ENCODE data around the gene PRODH.
"Not testable (repeated sequence)": the region's sequence is repeated elsewhere in the genome, so short reads cannot be mapped to it uniquely, and the experiment has no call there.

The PRODH gene

DNA sequence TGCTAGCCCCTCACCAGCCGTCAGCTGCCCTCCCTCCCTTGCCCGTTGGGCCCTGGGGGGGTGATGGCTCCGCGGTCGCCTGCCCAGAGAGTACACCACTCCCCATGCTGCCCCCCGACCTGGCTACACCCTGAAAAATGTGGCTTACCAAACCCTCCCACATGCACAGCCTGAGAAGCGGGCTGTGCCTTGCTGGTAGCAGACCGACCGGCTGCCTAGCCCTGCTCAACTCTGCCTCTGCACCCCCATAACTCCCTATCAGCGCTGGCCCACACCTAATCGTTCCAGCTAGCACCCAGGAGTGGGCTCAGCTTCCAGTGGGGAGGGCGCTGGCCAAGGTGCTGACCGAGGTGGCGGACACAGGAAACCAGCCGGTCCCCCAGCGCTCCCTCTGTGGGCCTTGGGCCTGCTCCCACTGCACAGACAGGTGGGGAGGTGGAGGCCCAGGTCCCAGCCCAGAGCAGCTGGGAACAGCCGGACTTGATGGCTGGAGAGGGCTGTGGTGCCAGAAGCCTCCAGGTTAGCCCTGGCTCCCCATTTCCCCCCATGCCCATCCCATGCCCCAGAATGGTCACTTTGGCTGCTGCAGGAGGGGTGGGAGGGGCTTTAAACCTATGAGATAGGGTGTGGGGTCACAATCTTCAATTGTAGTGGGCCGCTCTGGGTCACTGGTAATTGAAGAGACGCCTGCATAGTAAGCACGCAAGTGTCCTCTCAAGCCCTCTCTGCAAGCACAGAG lies 32.1 kb upstream of the PRODH start:
- DNase-seq (ENCODE audit: low spot score) = no peak

DNA sequence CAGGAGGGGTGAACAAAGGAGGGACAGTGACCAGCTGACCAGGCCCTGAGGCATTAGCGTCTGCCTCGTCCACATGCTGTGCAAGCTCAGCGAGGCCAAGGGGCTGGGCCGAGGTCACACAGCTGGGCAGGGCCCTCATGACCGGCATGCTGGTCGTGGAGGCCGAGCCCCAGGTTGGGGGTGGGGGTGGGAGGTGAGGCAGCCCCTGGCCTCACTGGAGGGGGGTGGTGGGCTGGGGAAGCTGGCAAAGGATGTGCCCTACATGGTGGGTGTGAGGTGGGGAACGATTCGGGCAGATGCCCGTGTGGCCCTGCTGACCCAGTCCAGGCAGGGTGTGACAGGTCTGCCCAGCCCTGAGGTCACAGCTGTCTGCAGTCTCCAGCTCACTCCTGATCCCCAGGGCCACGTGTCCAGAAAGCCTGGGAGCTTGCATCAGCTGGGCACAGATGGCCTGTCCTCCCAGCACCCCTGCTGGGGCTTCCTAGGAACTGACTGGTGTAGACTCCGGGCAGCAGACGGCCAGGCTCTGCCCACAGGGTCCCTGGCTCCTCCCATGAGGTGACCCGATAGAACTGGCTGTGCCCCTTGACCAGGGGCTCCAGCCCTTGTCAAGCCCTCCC lies 31.4 kb upstream of the PRODH start:
- peak; percentile 59 for DNase-seq (ENCODE audit: low spot score)

DNA sequence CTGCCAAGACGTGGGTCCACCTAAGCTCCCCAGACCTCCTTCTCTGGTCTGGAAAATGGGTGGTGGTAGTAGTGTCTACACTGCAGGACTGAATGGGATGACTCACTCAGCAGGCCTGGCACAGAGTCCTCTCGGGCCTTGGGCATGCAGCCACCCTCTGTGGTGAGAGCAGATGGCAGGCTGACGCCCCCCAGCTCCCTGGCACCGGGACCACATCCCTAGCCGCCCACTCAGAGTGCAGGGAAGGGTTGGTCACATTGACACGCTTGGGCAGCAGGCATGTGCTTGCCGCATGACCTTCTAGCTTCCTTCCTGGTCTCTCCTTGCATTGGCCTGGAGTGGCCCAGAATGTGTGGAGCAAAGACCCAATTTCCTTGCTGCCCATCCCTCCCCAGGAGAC lies 30.7 kb upstream of the PRODH start:
- no peak for DNase-seq (ENCODE audit: low spot score)

DNA sequence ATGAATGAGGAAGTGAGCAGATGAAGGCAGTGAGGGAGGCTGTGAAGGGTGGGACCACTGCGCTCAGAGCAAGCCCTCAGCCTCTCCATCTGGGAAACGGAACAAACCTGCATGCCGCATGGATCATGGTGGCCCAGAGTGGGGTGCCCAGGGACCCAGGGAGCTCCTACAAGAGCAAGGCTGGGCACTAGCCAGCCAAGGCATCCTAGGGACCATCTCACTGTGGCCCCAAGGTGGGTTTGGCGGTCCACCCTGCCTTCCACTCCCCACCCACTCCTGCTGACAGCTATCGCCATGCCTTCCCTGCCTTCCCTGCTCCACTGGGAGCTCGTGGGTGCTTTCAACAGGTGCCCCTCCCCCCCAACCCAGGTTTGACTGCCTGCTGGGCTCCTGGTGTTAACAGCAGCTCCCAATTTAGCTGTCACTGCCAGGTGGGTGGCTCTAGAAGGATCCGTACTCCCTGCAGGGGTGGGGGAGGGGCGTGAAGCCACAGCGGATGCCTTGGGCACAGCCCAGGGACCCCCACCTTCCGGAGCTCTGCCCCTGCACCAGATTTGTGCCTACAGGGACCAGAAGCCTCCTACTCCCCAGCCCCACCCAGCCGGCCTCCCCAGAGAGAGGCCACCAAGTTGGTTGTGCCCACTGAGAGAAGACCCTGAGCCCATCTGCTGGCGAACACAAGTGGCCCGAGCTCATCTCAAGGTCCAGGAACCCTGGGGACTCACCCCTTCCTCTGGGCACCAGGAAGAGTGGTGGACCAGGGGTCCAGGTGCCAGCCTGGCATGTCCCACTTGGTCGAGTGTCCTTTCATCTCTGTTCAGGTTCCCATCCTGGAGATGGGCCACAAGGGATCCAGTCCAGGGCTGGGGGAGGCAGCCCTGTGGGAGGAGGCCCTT lies 29.7 kb upstream of the PRODH start:
- DNase-seq (ENCODE audit: low spot score) = no peak

DNA sequence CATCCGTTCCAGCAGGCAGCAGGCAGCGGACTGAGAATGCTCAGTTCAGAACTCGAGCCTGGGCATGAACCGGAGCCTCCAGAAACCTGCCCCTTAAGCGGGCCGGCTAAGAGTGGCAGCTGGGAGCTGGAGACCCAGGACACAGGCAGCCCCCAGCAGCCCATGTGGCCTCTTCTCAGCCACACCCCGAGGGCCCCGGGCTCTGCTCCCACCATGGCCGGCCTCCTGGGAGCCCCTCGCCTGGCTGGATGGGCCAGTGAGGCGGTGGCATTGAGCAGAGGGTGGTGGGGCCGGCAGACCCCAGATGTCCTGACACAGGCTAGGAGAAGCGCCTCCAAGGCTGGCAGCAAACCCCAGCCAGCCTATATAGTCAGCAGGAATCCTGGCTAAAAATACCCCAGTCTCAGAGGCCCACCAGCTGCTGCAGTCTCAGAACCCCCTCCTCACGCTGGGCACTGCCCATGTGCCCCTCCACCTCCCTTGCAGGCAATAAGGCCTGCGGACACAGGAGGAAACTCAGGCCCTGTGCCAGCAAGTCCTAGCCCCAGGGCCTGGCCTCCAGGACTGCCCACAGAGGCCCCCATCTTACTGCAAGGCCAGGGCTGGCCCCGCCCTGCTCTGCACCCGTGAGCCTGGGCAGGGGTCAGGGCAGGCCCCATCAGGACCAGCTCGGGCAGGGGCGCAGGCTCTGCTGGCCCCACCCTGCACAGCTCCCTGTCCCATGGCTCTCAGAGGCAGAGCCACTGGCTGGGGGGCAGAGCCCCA lies 28.6 kb upstream of the PRODH start:
- DNase-seq (ENCODE audit: low spot score) = not testable (repeated sequence)

DNA sequence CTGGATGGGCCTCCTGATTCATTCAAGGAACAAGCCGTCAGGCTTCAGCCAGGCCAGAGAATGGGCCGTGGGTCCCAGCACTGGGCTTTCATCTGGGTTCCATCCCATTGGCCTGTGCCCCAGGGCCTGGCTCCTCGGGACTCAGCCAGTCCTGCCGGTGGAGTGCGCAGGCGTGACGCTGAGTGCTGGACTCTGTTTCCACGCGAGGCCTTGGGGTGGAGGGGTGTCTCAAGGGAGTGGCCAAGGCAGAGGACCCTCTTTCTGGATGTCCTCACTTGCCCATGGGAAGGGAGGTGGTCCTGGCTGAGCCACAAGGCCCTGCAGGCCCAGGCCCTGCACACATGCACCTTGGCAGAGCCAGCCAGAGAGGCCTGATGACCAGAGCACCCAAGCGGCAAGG lies 28.0 kb upstream of the PRODH start:
- DNase-seq (ENCODE audit: low spot score) = not testable (repeated sequence)

DNA sequence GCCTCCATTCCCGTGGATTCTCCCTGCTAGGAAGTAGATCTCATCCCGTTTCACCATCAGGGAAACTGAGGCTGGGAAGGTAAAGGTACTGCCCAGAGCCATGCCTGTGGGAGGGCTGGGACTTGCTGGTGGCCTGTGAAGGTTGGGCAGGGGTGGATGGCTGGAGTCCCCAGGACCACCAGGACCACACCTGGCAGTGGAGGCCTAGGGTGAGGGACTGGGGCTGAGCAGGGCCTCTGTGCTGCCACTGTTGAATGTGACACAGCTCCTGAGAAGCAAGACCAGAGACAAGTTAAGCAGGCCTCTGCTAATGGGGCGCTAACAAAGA lies 26.2 kb upstream of the PRODH start:
- DNase-seq (ENCODE audit: low spot score) = no peak

DNA sequence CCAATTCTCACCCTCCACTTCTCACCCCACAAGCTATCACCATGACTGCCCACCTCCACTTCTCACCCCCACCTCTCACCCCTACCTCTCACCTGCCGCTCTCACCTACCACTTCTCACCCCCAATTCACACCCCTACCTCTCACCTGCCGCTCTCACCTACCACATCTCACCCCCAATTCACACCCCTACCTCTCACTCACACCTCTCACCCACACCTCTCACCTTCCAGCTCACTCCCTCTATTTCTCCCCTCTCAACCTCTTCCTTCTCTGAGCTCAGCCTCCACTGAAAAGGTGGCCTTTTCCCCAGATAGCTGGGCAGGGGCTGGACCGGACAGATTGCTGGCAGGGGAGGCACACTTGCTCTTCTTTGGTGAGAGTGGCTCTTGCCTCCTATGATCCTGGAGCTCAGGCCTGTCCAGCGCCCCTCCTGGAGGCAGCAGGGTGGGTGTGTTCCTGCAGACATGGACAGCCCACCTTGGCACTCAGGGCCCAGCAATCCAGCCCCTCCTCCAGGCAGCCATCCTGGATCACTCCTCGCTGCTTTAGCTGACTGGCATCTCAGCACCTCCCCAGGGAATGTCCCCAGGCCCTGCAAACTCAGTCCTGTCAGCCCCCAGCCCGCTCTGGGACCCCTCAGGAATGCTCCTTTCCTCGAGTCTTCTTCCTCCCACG lies 25.7 kb upstream of the PRODH start:
- DNase-seq (ENCODE audit: low spot score) = not testable (repeated sequence)

DNA sequence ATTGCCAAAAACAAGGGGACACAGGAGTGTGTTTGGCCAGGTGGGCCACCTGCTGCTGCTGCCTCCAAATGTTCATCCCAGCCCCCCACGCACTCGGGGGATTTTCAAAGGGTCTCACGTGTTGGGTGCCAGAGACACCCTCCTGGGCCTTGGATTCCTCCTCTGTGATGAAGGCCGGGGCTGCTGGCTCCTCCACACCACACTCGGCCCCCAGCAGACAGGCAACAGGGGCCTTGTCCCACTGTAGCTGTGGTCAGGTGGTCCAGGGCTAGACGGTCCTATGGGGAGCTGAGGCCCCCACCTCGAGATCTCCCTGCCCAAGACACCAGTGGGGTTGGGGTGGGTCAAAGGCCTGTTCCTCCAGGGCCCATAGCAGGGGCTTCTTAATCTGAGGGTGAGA lies 25.1 kb upstream of the PRODH start:
- DNase-seq (ENCODE audit: low spot score) = not testable (repeated sequence)

DNA sequence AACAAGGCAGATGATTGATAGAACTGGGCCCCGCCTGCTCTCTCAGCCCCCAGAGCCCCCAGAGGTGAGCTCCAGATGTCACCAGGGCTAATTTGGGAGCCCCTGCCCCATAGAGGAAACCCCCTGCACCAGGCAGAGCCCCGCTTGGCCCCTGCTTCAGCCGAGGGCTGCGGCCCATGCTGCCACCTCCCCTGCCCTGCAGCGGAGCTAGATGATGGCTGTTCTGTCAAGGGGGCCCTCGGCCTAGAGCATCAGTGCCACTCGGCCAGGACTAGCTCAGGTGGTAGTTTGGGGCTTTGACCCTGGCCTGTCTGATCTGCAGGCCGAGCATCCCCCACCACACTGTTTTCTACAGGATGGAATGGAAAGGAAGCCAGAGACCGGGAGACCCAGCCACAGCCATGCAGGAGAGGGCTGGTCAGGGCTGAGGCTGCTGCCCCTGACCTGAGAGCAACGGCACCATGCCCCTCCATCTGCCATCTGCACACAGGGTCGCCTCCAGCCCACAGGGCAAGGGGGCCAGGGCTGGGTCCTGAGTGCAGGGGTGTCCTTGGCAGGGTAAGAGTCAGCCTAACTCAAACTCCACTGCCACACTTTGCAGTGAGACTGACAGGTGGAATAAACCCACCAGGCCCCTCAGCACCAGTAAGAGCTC lies 24.2 kb upstream of the PRODH start:
- DNase-seq (ENCODE audit: low spot score) = not testable (repeated sequence)

DNA sequence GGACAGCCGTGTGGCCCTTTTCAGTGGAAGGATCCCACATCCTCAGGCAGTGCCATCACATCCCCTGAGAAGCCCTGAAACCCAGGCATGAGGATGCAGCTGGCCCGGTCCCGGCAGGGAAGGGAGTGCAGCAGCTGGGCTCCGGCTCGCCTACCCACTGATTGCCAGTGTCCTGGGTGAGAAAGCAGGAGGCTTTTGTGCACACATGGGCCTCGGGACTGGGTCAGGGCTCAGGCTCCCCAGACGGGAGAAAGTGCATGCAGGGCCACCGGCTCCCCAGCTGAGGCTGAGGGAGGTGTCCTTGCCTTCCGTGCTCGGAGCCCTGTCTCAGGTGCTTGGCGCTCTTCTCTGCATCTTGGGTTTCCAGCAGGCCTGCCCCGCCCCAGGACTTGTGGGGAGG lies 23.6 kb upstream of the PRODH start:
- DNase-seq (ENCODE audit: low spot score) = not testable (repeated sequence)

DNA sequence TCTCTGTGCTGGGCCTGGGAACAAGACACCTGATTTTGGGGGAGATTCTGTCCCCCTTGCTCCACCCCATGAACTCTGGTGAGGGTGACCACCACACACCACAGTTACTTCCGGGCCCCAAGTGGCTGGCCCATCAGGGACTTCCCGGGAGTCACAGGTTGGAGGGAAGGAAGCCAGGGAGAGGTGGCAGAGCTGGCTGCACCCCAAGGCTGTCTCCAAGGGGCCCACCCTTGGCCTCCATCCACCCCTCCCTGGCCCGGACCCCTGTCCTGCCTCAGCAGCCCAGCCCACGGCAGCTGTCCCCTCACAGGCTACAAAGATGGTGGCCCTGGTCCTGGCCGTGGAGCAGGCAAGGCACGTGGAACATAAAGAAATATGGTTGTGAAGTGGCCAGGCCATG lies 23.2 kb upstream of the PRODH start:
- not testable (repeated sequence) for DNase-seq (ENCODE audit: low spot score)

DNA sequence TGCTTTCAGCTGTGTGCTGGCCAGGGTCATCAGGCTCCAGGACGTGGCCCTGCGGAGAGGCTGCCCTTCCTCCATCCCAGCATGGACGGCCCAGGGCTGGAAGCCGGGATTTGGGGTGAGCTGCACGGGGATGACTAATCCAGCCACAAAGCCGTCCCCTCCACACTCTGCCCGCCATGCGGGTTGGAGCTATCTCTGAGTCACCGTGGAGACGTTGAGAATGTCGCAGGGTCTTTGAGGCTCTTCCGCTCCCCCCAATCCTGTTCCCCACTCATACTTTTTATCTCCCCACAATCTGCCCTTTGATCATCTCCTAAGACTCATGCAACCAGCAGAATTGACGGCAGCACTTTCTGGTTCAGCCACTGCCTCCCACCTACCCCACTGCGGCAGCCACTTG lies 22.6 kb upstream of the PRODH start:
- DNase-seq (ENCODE audit: low spot score) = not testable (repeated sequence)

DNA sequence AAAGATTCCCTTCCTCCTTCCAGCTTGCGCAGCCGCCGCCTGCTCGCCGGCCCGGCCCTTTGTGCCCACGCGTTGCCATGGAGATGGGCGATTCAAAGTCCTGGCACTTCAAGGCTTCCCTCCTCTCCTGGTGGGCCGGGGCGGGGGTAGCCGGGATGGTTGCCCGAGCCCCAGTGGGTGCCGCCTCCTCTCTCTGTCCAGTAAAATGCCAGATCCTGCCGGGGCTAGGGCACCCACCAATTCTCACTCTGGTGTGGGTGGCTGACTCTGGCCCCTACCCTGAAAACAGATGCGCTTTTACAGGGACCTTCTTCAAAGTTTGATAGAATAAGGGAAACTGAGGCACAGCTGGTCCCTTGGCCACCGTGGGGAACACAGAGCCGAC lies 22.2 kb upstream of the PRODH start:
- DNase-seq (ENCODE audit: low spot score) = not testable (repeated sequence)

DNA sequence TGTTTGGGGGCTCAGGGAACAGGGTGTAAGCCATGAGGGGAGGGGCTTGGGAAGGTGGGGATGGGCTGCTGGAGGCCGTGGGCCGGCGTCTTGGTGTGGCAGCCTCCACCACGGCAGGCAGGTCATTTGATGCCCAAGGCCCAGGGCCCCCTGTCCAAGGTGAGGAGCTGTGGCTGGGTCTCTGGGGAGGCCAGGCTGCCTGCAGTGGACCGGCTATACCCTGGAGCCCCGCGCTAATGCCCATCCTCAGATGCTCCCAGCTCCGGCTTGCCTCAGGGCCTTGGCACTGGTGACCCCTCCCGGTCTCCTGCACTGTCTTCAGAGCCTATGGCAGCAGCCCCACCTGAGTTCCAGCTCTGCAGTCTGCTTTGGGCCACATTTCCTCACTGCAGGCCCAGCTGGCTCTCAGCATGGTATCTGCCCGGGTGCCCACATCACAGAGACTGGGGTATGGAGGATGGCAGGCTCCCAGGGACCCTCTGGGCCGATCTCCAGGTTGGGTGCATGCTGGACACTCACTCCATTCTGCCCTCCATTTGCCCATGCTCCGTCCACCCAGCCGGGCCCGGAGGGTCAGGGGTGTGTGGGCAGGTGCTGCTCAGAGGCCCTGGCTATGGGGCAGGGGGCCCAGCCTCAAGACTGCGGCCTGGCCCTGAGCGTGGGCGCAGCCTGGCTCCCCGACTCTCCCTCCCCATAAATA lies 21.7 kb upstream of the PRODH start:
- DNase-seq (ENCODE audit: low spot score) = not testable (repeated sequence)

DNA sequence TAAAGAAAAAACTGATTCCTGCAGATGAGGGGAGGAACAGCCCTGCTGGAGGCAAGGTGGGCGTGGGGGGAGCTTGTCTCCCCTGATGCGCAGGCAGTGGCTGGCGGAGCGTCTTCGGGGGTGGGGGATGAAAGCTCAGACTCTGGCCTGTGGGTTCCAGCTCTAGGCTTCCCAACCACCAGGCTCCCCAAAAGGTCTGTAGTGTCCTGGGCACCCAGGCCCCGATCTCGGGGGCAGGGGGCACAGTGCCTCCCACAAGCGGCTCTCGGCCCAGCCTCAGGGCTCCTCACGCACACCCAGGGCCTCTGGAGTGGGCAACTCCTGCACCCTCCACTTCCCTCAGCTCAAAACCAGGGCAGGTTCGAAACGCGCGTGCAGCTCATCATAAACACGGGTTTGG lies 20.9 kb upstream of the PRODH start:
- not testable (repeated sequence) for DNase-seq (ENCODE audit: low spot score)

DNA sequence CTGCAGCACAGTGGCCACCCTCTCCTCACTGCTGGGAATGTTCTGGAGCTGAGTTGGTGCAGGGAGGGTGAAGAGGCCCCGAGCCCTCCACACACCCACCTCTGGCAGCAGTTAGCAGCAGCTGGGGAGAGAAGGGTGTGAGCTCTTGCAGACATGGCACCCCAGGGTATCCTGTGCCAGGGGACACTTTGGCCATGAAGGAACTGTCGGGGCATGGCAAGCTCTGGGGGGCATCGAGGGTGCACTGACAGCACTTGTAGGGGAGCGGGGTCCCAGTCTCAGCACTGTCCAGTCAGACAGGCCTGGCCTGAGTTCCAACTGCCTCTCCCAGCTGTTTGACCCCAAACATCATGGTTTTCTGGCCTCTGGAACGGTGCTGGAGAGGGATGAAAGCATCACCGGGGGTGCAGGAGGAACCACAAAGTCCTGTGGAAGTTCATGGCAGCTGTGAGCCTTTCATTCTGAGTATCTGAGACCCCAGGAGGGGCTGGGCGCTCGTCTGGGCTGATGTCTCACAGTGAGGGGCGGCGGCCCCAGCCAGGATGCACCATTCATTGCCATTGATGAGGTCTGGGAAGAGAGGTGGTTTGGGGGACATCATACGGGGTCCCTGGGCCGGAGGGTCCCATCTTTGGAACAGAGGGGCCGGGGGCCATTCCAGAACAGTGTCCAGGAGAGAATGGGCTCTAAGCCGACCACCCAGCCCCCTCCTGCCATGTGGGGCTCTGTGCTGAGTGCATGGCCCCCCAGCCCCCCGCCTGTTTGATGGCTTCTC lies 20.2 kb upstream of the PRODH start:
- DNase-seq (ENCODE audit: low spot score) = not testable (repeated sequence)

DNA sequence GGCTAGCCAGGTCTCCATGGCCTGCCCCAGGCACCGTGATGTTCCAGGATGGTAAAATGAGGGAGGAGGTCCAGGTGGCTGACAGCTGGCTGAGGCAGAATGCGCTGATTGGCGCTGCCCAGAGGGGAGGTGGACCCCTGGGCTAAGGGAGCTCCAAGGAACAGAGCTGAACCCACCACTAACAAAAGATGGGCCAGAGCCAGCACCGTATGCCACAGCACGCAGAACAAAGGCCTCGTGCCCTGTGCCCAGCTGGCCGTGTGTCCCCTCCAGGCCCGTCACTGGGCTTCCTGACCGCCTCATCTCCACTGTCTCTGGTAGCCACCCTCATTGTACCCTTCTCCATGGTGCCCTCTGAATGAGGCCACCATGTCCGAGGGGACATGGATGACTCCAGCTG lies 19.6 kb upstream of the PRODH start:
- no peak for DNase-seq (ENCODE audit: low spot score)

DNA sequence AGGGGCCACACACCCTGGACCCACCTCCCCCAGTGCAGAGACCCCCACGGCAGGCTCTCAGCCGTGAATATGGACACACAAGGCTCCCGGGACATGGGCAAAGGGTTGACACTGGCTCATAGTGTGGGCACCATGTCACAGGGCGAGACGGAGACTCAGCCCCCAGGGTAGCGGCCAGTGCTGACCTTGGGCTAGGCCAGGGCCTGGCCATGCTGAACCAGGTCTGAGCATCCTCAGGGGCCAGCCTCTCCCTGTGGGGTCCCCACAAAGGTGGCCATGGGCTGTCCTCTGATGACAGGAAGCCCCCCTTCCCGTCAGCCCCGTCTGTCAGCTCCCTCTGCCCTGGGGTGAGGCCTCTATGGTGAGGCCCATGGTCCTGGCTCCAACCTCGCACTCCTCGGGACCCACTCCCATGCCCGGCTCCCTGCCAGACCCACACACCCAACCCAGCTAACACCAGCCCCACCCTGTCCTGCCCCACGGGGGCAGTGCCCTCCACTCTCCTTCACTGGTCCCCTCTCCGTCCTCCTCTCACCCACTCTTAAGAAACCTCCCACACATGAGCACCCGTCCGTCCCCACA lies 19.0 kb upstream of the PRODH start:
- no peak for DNase-seq (ENCODE audit: low spot score)
